ENCODE measurements around the gene NT5DC3.

NT5DC3 gene

GRCh38 chr12:103783744-103784664 is 57.0 kb downstream of the NT5DC3 start:
- no peak for TF ChIP-seq CSDC2 (CRISPR knock-in tag; IDR thresholded peaks at IDR 0.05)
- no peak for TF ChIP-seq PPARA (CRISPR knock-in tag; IDR thresholded peaks at IDR 0.05; ENCODE audit: borderline replicate concordance)
- TF ChIP-seq BACH2 (CRISPR knock-in tag; IDR thresholded peaks at IDR 0.05; ENCODE audit: borderline replicate concordance), result no peak
- TF ChIP-seq ESRRG (CRISPR knock-in tag; IDR thresholded peaks at IDR 0.05), result no peak
- TF ChIP-seq OSR1 (CRISPR knock-in tag; IDR thresholded peaks at IDR 0.05), result no peak
- TF ChIP-seq ZC3H10 (CRISPR knock-in tag; IDR thresholded peaks at IDR 0.05), result no peak
- ATAC-seq, result no peak

- no peak for ATAC-seq
- TF ChIP-seq CSRNP3 (CRISPR knock-in tag; IDR thresholded peaks at IDR 0.05) (no peak), ZC3H10 (CRISPR knock-in tag; IDR thresholded peaks at IDR 0.05) (no peak)
Observed at GRCh38 chr12:103782399-103782798, 58.6 kb downstream of the NT5DC3 start.

GRCh38 chr12:103780992-103781391 is 60.0 kb downstream of the NT5DC3 start:
- ATAC-seq, result no peak
- no peak for TF ChIP-seq BACH2 (CRISPR knock-in tag; IDR thresholded peaks at IDR 0.05; ENCODE audit: borderline replicate concordance)
- TF ChIP-seq OSR1 (CRISPR knock-in tag; IDR thresholded peaks at IDR 0.05), result no peak
- TF ChIP-seq ZC3H10 (CRISPR knock-in tag; IDR thresholded peaks at IDR 0.05), result no peak
- no peak for TF ChIP-seq ZNF70 (CRISPR knock-in tag; IDR thresholded peaks at IDR 0.05)
- no peak for TF ChIP-seq POU6F1 (CRISPR knock-in tag; IDR thresholded peaks at IDR 0.05; ENCODE audit: borderline replicate concordance, low read depth)
- TF ChIP-seq CREB5 (CRISPR knock-in tag; IDR thresholded peaks at IDR 0.05; ENCODE audit: low read depth), result no peak
- TF ChIP-seq SNAI2 (CRISPR knock-in tag; IDR thresholded peaks at IDR 0.05), result no peak
- no peak for TF ChIP-seq ESRRG (CRISPR knock-in tag; IDR thresholded peaks at IDR 0.05)
- TF ChIP-seq ZNF8 (CRISPR knock-in tag; IDR thresholded peaks at IDR 0.05), result no peak

- ATAC-seq, result no peak; the same call in 1 of the 3 replicates
- TF ChIP-seq OSR1 (CRISPR knock-in tag; IDR thresholded peaks at IDR 0.05) (no peak), ZFP30 (CRISPR knock-in tag; IDR thresholded peaks at IDR 0.05) (no peak), TCF4 (CRISPR knock-in tag; IDR thresholded peaks at IDR 0.05; ENCODE audit: borderline replicate concordance) (no peak)
Observed at GRCh38 chr12:103780093-103780440, 61.0 kb downstream of the NT5DC3 start.

- no peak for TF ChIP-seq PATZ1 (CRISPR knock-in tag; IDR thresholded peaks at IDR 0.05; ENCODE audit: borderline replicate concordance)
- TF ChIP-seq SNAI2 (CRISPR knock-in tag; IDR thresholded peaks at IDR 0.05), result no peak
- no peak for TF ChIP-seq ESRRG (CRISPR knock-in tag; IDR thresholded peaks at IDR 0.05)
- TF ChIP-seq TOX (CRISPR knock-in tag; IDR thresholded peaks at IDR 0.05; ENCODE audit: borderline replicate concordance), result no peak
- no peak for TF ChIP-seq ZFP3 (CRISPR knock-in tag; IDR thresholded peaks at IDR 0.05)
- TF ChIP-seq OSR1 (CRISPR knock-in tag; IDR thresholded peaks at IDR 0.05), result no peak
- no peak for TF ChIP-seq ZNF70 (CRISPR knock-in tag; IDR thresholded peaks at IDR 0.05)
- TF ChIP-seq ARNTL (CRISPR knock-in tag; IDR thresholded peaks at IDR 0.05; ENCODE audit: borderline replicate concordance, low read depth), result no peak
- no peak for TF ChIP-seq ZC3H10 (CRISPR knock-in tag; IDR thresholded peaks at IDR 0.05)
- no peak for TF ChIP-seq GLIS3 (CRISPR knock-in tag; IDR thresholded peaks at IDR 0.05)
- no peak for TF ChIP-seq ZNF8 (CRISPR knock-in tag; IDR thresholded peaks at IDR 0.05)
- TF ChIP-seq CREB5 (CRISPR knock-in tag; IDR thresholded peaks at IDR 0.05; ENCODE audit: low read depth), result no peak
- peak; percentile 65; the same call in 2 of the 3 replicates for ATAC-seq
Observed at GRCh38 chr12:103779410-103780092, 61.5 kb downstream of the NT5DC3 start.

Data from SK-N-SH treated with all-trans-retinoic acid at 6 μM for 48 hours (cell line).